Calu3 (cell line): ENCODE results near the gene DRAXIN. TPM values are rescaled to one million over a fixed set of nuclear protein-coding genes. Genes with fewer than 3 reads are reported as not detected.
A peak's percentile ranks its signal among the peaks of the same experiment; 100 is the strongest.

Source experiments
- BruUV-seq: library from RNA; stranded (reverse); fragments of 400-500 nt; replicated peaks from 2 replicates; lab custom pipeline; 2021; lab: Mats Ljungman, UMichigan
- CTCF ChIA-PET: fragments of 300-600 bp; sonication (Branson Sonifier 250); formaldehyde crosslinking; loops from one replicate; lab custom pipeline; 2022; ENCODE audit warnings: antibody characterized with exemption; lab: Charles Lee
- DNase-seq: peaks from one replicate; pipeline ENCODE4 v3.0.0; 2022
- H3K27ac Mint-ChIP-seq: one replicate; pipeline ENCODE4 v1.8.0; 2022; ENCODE audit warnings: mixed read lengths; ENCODE audit not compliant: unreplicated experiment
- H3K27me3 Mint-ChIP-seq: one replicate; pipeline ENCODE4 v1.8.0; 2022; ENCODE audit warnings: mixed read lengths; ENCODE audit not compliant: unreplicated experiment
- H3K36me3 Mint-ChIP-seq: one replicate; pipeline ENCODE4 v1.8.0; 2022; ENCODE audit warnings: mild to moderate bottlenecking, moderate library complexity, mixed read lengths; ENCODE audit not compliant: insufficient read depth, unreplicated experiment
- H3K4me1 Mint-ChIP-seq: one replicate; pipeline ENCODE4 v1.8.0; 2022; ENCODE audit warnings: mild to moderate bottlenecking, low read depth, mixed read lengths; ENCODE audit not compliant: unreplicated experiment
- H3K4me3 Mint-ChIP-seq: one replicate; pipeline ENCODE4 v1.8.0; 2022; ENCODE audit warnings: mild to moderate bottlenecking, low read depth, moderate library complexity, mixed read lengths; ENCODE audit not compliant: unreplicated experiment
- H3K9me3 Mint-ChIP-seq: one replicate; pipeline ENCODE4 v1.8.0; 2022; ENCODE audit warnings: low read depth, mixed read lengths; ENCODE audit not compliant: unreplicated experiment
- CTCF ChIP-seq: fragments of 200-600 bp; IDR thresholded peaks from one replicate; pipeline ENCODE4 v1.8.0; 2022; ENCODE audit warnings: antibody characterized with exemption; ENCODE audit not compliant: unreplicated experiment
- intact Hi-C: fragments of 100-400 bp; cut with micrococcal nuclease; formaldehyde crosslinking; loops from one replicate; pipeline ENCODE4 v1.10.0; 2022; ENCODE audit not compliant: unreplicated experiment
- total RNA-seq: library from RNA; stranded (reverse); gene quantifications from 2 replicates; pipeline ENCODE4 v1.2.3, GENCODE V29; 2022

Gene DRAXIN
- total RNA-seq, 1 experiment from 2014 or later, result not detected

- no peak overlapping the region for H3K4me3 Mint-ChIP-seq
Observed at GRCh38 chr1:11678442-11678841, 13.1 kb upstream of the DRAXIN start.

GRCh38 chr1:11680270-11681070 is 11.0 kb upstream of the DRAXIN start:
- intact Hi-C loops, result no loop called here
- peaks cover 18% of the 10 kb centered on the region for H3K27me3 Mint-ChIP-seq
- peaks cover 19% of the 10 kb centered on the region for H3K36me3 Mint-ChIP-seq
- DNase-seq, result no peak
- no peaks in the 10 kb centered on the region for H3K9me3 Mint-ChIP-seq
- TF ChIP-seq CTCF, result no peak
- H3K4me3 Mint-ChIP-seq, result peak overlapping the region; percentile 92
- CTCF ChIA-PET, result interaction anchor here (1.0 kb wide), 1 partner anchor 39 kb away, joined by 3 read pairs; no protein-coding TSS in a partner anchor
- H3K27ac Mint-ChIP-seq, result no peak overlapping the region
- no TSS peak for BruUV-seq
- no peaks in the 10 kb centered on the region for H3K4me1 Mint-ChIP-seq

More at GRCh38 chr1:11678442-11678841, 13.1 kb upstream of the DRAXIN start:
- Mint-ChIP-seq H3K27ac (no peak overlapping the region), H3K4me1 (no peaks in the 10 kb centered on the region), H3K27me3 (no peaks in the 10 kb centered on the region), H3K36me3 (peaks cover 19% of the 10 kb centered on the region), H3K9me3 (no peaks in the 10 kb centered on the region)
- TF ChIP-seq CTCF, result no peak
- CTCF ChIA-PET, result no interaction called here
- no peak for DNase-seq
- intact Hi-C loops, result no loop called here
- BruUV-seq, result no TSS peak

- peak; percentile 81 for DNase-seq
- no peak for TF ChIP-seq CTCF
- intact Hi-C loops, result no loop called here
- H3K27ac Mint-ChIP-seq, result no peak within 1 kb of the TSS
- no TSS peak for BruUV-seq
- CTCF ChIA-PET, result interaction anchor here (0.8 to 1.0 kb wide), 2 partner anchors 12 to 38 kb away, joined by 3 read pairs; no protein-coding TSS in a partner anchor
- H3K4me3 Mint-ChIP-seq, result peak within 1 kb of the TSS; percentile 92
- H3K27me3 Mint-ChIP-seq, result peaks cover 18% of the 10 kb centered on the region
- H3K9me3 Mint-ChIP-seq, result no peaks in the 10 kb centered on the region
- H3K4me1 Mint-ChIP-seq, result no peaks in the 10 kb centered on the region
- peaks cover 19% of the 10 kb centered on the region for H3K36me3 Mint-ChIP-seq
Observed at GRCh38 chr1:11681071-11681771, 10.3 kb upstream of the DRAXIN start, which contains the start of gene MAD2L2. MAD2L2 (minus strand) TSS chr1:11681148; CDS start chr1:11680601, 547 bp downstream.

- CTCF ChIA-PET, result interaction anchor here (0.6 kb wide), 1 partner anchor 270 kb away, joined by 6 read pairs; no protein-coding TSS in a partner anchor
- Mint-ChIP-seq H3K4me3 (no peak overlapping the region), H3K27ac (no peak overlapping the region), H3K4me1 (no peaks in the 10 kb centered on the region), H3K9me3 (no peaks in the 10 kb centered on the region), H3K27me3 (peaks cover 18% of the 10 kb centered on the region), H3K36me3 (peaks cover 19% of the 10 kb centered on the region)
- BruUV-seq, result no TSS peak
- intact Hi-C loops, result no loop called here
- no peak for DNase-seq
- no peak for TF ChIP-seq CTCF
Observed at GRCh38 chr1:11682287-11682771, 9.2 kb upstream of the DRAXIN start.
